ENCODE measurements around the gene TEC.

GRCh38 chr4:48173056-48173991 lies 96.3 kb downstream of the TEC start:
- TF ChIP-seq POLR2A (IDR thresholded peaks at IDR 0.05) (no peak), EP300 (IDR thresholded peaks at IDR 0.05) (no peak), CTCF (IDR thresholded peaks at IDR 0.05) (no peak)
